HG02678 (cell line): Measurements from ENCODE around the gene SLCO3A1.

Experiments
- ATAC-seq: cut with Tn5 transposase; IDR thresholded peaks from one replicate; pipeline ENCODE4 v1.9.1; 2021; ENCODE audit warnings: mild to moderate bottlenecking, moderate library complexity; ENCODE audit not compliant: unreplicated experiment

Gene SLCO3A1

DNA sequence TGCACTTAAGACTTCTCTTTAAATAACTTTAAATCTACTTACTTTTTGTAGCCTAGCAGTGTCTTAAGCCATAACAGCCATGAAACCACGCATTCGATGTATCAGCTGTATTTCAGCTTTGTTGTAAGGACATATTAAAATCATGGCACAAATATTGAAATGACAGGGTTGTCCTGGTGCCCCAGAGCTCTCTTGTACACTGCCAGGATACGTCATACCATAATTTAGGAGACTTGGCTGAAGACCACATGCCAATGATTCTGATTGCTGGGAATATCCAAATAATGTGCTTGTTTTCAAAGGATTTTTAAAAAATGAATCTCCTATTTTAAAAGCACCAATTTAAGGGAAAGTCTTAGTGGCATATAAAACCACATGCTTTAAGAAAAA lies 265.4 kb downstream of the SLCO3A1 start:
- ATAC-seq: no peak

DNA sequence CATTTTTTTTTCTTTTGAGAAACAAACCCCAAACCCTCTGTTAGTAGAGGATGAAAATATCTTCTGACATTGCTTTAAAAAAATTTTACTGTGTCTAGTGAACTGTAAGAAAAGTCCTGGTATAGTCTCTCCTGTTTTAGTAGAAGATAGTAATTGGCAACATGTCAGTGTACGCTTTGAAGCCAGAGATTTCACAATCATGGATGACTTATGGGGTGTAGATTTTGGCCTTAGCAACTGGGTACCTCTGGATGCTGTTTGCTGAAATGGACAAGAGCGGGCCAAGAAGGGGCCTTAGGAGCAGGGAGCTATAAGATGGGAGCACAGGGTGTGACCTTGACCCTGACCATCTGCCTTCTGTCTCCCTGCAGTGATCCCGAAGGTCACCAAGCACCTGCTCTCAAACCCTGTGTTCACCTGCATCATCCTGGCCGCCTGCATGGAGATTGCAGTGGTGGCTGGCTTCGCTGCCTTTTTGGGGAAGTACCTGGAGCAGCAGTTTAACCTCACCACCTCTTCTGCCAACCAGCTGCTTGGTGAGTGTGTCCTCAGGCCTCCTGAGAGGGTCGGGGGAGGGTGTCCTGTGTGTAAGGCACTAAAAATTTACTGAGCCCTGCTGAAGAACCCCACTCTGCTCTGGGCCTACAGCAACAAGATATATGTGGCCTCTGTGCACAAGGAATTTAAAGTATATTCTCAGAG lies 266.7 kb downstream of the SLCO3A1 start:
- ATAC-seq: no peak

GRCh38 chr15:92121047-92121446 lies 267.5 kb downstream of the SLCO3A1 start:
- no peak for ATAC-seq

GRCh38 chr15:92122259-92122658 lies 268.8 kb downstream of the SLCO3A1 start:
- ATAC-seq: no peak

DNA sequence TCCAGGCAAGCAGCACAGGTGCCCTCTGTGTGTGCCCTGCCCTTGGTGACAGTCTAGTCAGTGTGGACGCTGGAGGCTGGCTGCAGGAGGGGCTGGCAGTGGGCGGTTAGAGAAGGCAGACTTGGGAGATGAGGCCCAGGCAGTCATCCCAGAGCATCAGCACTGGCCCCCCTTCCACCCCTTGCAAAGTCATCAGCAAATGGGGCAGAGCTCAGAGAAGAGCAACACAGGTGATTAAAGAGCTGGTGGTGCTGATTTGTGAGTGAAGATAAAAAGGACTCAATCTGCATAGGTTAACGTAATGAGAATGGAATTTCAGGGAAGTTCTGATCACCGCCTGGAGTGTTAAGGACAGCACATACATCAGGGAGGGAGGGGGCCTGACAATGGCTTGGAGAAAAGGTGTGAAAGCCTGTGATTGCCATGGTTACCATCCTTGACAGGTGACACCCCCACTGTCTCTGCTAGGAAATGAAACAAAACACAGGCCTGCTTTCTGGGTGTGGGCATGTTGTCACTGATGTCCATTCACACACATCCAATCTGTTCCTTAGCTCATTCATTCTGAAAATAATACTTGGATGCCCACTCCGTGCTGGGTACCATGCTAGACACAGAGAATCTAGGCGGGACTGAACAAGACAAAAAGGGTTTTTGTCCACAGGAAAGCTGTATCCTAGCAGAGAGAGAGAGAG lies 270.6 kb downstream of the SLCO3A1 start:
- no peak for ATAC-seq

DNA sequence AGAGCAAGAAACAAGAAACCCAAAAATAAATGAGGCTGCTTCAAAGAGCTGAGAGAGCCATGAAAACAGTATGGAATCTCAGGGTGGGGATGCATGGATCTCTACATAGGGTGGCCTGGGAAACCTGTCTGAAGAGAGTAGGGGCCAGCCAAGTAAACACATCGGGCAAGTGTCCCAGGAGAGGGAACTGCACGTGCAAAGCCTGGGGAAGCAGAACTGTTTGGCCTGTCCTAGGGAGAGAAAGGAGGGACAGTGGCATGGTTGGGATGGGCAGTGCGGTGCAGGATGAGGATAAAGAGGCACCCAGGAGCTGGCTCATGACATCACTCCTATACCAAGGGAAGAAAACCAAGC lies 271.1 kb downstream of the SLCO3A1 start:
- no peak for ATAC-seq

GRCh38 chr15:92128788-92129187 lies 275.3 kb downstream of the SLCO3A1 start:
- ATAC-seq: no peak

GRCh38 chr15:92130244-92130643 lies 276.7 kb downstream of the SLCO3A1 start:
- ATAC-seq: no peak

DNA sequence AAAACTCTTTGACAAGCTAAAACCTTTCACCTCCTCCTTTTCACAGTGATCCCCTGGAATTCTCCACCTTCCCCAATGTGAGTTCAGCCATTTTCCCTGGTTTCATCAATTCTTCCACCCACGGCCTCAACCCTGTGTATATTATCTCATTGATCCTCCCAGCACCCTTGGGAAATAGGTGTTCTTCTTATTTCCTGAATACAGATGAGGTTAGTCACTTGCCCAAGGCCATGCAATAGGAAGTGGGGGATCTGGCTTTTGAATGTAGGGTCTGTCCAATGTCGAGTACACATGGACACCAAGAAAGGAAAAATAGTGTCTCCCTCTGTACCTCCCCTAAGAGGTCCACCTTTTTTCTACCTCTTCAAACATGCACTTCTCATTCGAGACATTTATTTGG lies 277.4 kb downstream of the SLCO3A1 start:
- no peak for ATAC-seq

GRCh38 chr15:92132982-92133755 lies 279.7 kb downstream of the SLCO3A1 start:
- ATAC-seq: no peak

GRCh38 chr15:92140796-92141195 lies 287.3 kb downstream of the SLCO3A1 start:
- no peak for ATAC-seq

- ATAC-seq: no peak
Measured at GRCh38 chr15:92141607-92142006, 288.1 kb downstream of the SLCO3A1 start.

DNA sequence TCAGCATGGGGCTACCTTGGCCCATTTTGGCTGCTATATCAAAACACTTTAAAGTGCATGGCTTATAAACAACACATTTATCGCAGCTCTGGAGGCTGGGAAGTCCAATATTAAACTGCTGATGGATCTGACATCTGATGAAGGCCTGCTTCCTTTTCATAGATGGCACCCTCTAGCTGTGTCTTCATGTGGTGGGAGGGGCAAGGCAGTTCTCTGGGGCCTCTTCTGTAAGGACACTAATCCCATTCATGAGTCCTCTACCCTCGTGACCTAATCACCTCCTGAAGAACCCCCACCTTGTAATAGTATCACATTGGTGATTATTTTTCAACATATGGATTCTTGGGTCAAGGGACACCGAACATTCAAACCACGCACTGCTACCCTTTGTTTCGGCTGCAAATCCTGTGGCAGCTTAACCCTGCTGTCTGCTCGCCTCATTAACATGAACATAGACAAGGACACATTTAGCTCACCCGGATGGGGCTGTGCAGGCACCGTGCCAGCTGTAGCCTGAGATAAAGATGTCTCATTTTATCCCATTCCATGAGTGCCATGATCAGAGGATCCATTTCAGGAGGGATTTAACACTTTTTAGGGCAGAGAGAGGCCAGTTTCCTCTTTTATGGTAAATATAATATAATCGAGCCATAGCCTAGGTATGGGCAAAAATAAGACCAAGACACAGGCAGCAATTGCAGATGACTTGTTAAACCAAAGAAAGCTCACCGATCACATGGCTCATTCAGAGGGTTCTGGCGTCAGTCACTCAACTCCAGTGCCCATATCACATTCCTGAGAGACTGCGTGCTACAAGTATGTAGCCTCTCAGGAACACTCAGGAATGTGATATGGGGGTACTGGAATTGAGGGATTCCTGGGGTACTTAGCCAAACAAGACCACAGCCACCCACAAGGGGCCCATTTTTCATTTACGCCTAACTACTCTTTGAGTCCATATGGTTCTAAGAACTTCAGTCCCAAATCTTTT lies 289.0 kb downstream of the SLCO3A1 start:
- no peak for ATAC-seq

DNA sequence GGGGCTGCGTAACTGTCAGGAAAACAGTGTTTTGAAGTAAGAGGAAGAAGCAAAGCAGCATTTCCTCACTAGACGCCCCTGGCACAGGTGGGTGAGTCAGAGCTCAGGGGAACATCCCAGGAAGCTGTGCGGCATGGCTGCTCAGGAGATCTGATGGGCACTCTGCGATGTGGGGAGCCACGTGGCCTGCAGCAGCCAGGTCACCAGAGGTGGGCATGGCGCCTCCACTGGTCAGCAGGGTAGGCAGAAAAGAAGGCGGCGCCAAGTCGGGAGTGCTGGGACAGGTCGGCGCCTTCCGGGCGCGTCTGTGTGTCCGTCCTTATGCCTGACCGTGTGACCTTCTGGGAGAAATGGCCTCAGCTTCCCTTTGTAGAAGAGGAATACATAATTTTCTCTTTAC lies 290.3 kb downstream of the SLCO3A1 start:
- ATAC-seq: no peak

GRCh38 chr15:92146511-92147150 lies 293.1 kb downstream of the SLCO3A1 start:
- no peak for ATAC-seq

DNA sequence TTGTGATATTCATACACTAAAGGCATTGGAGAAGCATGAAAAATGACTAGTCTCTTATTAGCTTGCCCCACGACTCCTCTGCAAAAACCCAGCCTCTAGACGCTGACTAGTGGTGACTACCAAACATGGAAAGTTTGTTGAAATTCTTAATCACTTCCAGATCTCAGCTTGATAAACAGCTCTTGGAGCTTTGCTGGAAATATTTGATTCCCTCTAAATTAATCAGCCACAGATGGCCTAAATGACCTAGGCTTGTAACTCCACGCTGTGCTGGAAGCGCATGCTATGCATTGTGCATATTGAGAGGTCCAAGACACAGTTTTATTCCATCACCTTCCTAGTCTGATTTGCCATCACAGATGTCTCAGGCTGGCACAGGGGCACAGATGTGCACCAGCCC lies 295.5 kb downstream of the SLCO3A1 start:
- no peak for ATAC-seq

DNA sequence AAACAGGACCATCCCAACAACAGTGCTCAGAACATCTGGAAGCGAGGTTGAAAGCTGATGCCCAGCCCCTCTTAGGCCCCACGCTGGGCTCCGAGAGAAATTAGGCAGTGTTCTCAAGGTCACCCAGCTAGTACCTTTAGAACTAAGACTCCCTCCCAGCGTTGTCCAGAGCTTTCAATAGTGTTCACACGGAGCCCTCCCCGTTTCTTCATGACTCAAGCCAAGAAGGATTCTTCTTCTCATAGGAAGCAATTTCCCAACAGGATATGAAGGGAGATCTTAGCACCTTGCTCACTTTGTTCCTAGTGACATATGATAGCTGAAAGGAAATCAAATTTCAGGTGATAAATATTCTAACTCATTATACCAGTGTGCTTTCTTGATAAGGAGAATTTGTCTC lies 296.0 kb downstream of the SLCO3A1 start:
- ATAC-seq: no peak

GRCh38 chr15:92151168-92151567 lies 297.7 kb downstream of the SLCO3A1 start:
- no peak for ATAC-seq

DNA sequence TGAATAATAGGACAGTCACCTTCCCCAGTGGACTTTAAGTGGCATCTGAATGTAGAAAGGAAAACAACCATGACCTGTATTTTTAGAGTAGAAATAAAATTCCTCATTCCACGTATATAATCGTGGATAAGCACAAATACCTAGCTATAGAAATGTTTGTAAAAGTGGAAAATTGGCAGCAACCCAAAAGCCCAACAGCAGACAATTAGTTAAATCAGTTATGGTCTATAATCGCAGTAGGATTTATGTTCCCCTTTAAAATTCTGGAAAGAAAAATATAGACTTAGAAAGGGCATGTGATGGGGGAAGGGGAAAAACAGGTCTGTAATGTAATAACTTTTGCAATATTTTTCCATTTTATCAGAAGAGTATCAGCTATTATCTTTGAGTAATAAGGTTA lies 298.2 kb downstream of the SLCO3A1 start:
- ATAC-seq: no peak

DNA sequence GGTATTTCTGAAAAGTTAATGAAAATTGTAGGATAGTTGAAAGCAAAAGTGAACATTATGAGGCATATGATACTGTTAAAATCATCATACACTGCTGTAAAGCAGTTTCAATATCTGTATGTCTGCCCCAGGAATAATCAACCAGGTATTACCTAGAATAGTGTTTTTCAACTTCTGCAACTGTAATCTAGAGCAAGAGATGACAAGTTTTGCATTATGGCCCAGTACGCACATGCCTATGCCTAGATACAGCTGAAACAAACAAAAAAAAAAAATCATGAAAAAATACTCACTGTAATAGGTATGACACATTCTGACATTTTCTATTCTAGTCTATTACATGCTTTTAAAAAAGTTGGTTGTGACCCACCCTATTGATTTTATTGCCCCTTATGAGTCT lies 299.5 kb downstream of the SLCO3A1 start:
- no peak for ATAC-seq
